GM12878 (cell line): ENCODE results near the gene BZW1. TPM values are rescaled to one million over a fixed set of nuclear protein-coding genes. Genes with fewer than 3 reads are reported as not detected.
A peak's percentile ranks its signal among the peaks of the same experiment; 100 is the strongest.

ENCODE experiments used
- EGR1 ChIP-seq, 2 experiments: IDR thresholded peaks; 1 replicate in 1 of 2; 2 replicates in 1 of 2; pipeline ENCODE4 v1.6.1; 2011 to 2012; ENCODE audit warnings: low read depth in 2 of 2, low read length in 2 of 2, borderline replicate concordance in 1 of 2, mild to moderate bottlenecking in 1 of 2, moderate library complexity in 1 of 2
- FOXK2 ChIP-seq: fragments of 450-650 bp; IDR thresholded peaks from 2 replicates; pipeline ENCODE4 v1.6.1; 2017; ENCODE audit warnings: mild to moderate bottlenecking, moderate library complexity
- HDAC2 ChIP-seq: fragments of 200-600 bp; sonication (generic); IDR thresholded peaks from 2 replicates; pipeline ENCODE4 v1.6.1; 2017
- IKZF1 ChIP-seq: fragments of 450-650 bp; conservative IDR thresholded peaks from 2 replicates; pipeline ENCODE4 v1.6.1; 2017; ENCODE audit warnings: antibody characterized with exemption, mild to moderate bottlenecking
- IRF4 ChIP-seq: IDR thresholded peaks from 2 replicates; pipeline ENCODE4 v1.6.1; 2011; ENCODE audit warnings: low read depth, low read length
- MYC ChIP-seq: IDR thresholded peaks from 2 replicates; pipeline ENCODE4 v1.6.1; 2011; ENCODE audit warnings: mild to moderate bottlenecking, low read length, moderate library complexity, inconsistent platforms; ENCODE audit not compliant: insufficient read depth, insufficient replicate concordance, insufficient read length, severe bottlenecking
- POU2F2 ChIP-seq: IDR thresholded peaks from 3 replicates; pipeline ENCODE4 v1.6.1; 2011; ENCODE audit warnings: low read depth, mild to moderate bottlenecking, low read length, borderline replicate concordance
- TCF12 ChIP-seq: IDR thresholded peaks from 2 replicates; pipeline ENCODE4 v1.6.1; 2011; ENCODE audit warnings: low read depth, mild to moderate bottlenecking, low read length
- polyA plus RNA-seq, 11 experiments: library from polyadenylated mRNA; depleted of rRNA in 4 of 11; unstranded in 6 of 11; stranded (reverse) in 5 of 11; fragments of >200 nt; fragmentation: Nextera tagmentation in 4 of 11; fragmentation: Illumina TruSeq in 1 of 11; extraction: Ambion mirVana in 4 of 11; extraction: Trizol in 1 of 11; gene quantifications; 1 replicate in 1 of 11; 2 replicates in 10 of 11; pipeline versions ENCODE4 v1.2.1 to v1.2.3, GENCODE V29; 2011 to 2016; ENCODE audit warnings: inconsistent platforms in 2 of 11, missing spikeins in 2 of 11, low read depth in 1 of 11
- total RNA-seq, 4 experiments: library from RNA; depleted of rRNA in 3 of 4; stranded (reverse); fragments of >200 nt in 3 of 4; fragmentation: Illumina TruSeq in 1 of 4; extraction: Trizol in 1 of 4; gene quantifications; 2 replicates each; pipeline versions ENCODE4 v1.2.1 to v1.2.3, GENCODE V29; 2013 to 2021
- TF ChIP-seq, protein P1 (sequence below): fragments of 450-650 bp; IDR thresholded peaks from 2 replicates; pipeline ENCODE4 v1.6.1; 2017; ENCODE audit warnings: low read depth, mild to moderate bottlenecking, moderate library complexity
- TF ChIP-seq, protein P2 (sequence below): fragments of 450-650 bp; IDR thresholded peaks from 2 replicates; pipeline ENCODE4 v1.6.1; 2018; ENCODE audit warnings: borderline replicate concordance, mild to moderate bottlenecking; ENCODE audit not compliant: partially characterized antibody
- TF ChIP-seq, protein P3 (sequence below): fragments of 450-650 bp; conservative IDR thresholded peaks from 2 replicates; pipeline ENCODE4 v1.6.1; 2017; ENCODE audit warnings: mild to moderate bottlenecking, moderate library complexity
- TF ChIP-seq, protein P4 (sequence below): fragments of 450-650 bp; IDR thresholded peaks from 2 replicates; pipeline ENCODE4 v1.6.1; 2017; ENCODE audit warnings: mild to moderate bottlenecking, low read depth, inconsistent platforms; ENCODE audit not compliant: poor library complexity, severe bottlenecking
- TF ChIP-seq, protein P5 (sequence below): fragments of 450-650 bp; IDR thresholded peaks from 2 replicates; pipeline ENCODE4 v1.6.1; 2017; ENCODE audit warnings: borderline replicate concordance

Gene BZW1
- total and polyA plus RNA-seq, 10 of the 15 experiments (the other 5 are each of a cell fraction or from before 2014, with no cell fraction given): 186 to 349 (median 269) TPM

DNA sequence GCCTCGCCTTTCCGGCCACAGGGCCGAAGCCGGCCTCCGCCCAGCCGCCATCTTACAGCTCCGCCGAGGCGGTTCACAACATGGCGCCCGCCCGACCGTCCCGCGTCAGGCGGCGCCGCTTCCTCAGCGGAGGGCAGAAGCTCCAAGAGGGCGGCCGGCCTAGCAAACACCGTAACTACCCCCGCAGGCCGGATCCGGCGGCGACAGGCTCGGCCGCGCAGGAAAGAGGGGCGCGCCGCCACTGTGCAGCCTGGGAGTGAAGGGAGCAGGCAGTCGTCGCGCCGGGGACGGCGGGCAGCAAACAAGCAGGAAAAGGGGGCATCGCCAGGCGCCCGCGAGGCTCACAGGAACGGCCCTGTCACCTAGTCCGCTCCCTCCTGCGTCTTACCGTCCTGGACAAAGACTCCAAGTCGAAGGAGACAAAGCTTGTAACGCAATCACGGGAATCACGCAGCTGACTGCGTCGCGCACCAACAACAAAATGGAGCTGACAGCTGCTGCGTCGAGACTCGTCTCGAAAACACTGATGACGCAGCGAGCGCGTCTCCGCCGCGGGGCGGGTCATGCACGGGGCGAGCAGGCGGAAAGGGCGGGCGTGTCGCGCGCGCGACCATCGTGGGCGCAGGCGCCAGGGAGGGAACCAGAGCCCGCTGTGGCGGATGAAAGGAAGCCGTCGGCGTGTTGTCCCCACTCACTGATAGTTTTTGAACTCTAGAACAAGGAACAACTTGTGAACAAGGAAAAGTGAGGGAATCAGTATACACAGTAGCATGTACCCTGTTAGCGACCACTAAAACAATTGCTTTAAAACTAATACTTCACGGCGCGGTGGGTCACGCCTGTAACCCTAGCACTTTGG is 52.7 kb downstream of the BZW1 start, which contains the start of gene CLK1 (continued):
- TF ChIP-seq, protein P1, sequence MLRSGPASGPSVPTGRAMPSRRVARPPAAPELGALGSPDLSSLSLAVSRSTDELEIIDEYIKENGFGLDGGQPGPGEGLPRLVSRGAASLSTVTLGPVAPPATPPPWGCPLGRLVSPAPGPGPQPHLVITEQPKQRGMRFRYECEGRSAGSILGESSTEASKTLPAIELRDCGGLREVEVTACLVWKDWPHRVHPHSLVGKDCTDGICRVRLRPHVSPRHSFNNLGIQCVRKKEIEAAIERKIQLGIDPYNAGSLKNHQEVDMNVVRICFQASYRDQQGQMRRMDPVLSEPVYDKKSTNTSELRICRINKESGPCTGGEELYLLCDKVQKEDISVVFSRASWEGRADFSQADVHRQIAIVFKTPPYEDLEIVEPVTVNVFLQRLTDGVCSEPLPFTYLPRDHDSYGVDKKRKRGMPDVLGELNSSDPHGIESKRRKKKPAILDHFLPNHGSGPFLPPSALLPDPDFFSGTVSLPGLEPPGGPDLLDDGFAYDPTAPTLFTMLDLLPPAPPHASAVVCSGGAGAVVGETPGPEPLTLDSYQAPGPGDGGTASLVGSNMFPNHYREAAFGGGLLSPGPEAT: peak; percentile 95
- TF ChIP-seq HDAC2 (no peak), TCF12 (peak; percentile 90), IKZF1 (peak; percentile 82), FOXK2 (0 out of 2 replicates have a peak, but pooled peaks have one; percentile 49), EGR1 (IDR thresholded peaks at IDR 0.05; ENCODE audit: borderline replicate concordance in 1 of 2, low read depth in 2 of 2, low read length in 2 of 2) (peak in 1 of 2 experiments; percentile 34; a peak in 1 of 3 replicates), MYC (peak; percentile 23), IRF4 (peak; percentile 34; the same call in 1 of the 2 replicates), POU2F2 (peak; percentile 83; the same call in 2 of the 3 replicates)
- TF ChIP-seq, protein P2, sequence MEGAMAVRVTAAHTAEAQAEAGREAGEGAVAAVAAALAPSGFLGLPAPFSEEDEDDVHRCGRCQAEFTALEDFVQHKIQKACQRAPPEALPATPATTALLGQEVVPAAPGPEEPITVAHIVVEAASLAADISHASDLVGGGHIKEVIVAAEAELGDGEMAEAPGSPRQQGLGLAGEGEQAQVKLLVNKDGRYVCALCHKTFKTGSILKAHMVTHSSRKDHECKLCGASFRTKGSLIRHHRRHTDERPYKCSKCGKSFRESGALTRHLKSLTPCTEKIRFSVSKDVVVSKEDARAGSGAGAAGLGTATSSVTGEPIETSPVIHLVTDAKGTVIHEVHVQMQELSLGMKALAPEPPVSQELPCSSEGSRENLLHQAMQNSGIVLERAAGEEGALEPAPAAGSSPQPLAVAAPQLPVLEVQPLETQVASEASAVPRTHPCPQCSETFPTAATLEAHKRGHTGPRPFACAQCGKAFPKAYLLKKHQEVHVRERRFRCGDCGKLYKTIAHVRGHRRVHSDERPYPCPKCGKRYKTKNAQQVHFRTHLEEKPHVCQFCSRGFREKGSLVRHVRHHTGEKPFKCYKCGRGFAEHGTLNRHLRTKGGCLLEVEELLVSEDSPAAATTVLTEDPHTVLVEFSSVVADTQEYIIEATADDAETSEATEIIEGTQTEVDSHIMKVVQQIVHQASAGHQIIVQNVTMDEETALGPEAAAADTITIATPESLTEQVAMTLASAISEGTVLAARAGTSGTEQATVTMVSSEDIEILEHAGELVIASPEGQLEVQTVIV: peak; percentile 15
- TF ChIP-seq, protein P3, sequence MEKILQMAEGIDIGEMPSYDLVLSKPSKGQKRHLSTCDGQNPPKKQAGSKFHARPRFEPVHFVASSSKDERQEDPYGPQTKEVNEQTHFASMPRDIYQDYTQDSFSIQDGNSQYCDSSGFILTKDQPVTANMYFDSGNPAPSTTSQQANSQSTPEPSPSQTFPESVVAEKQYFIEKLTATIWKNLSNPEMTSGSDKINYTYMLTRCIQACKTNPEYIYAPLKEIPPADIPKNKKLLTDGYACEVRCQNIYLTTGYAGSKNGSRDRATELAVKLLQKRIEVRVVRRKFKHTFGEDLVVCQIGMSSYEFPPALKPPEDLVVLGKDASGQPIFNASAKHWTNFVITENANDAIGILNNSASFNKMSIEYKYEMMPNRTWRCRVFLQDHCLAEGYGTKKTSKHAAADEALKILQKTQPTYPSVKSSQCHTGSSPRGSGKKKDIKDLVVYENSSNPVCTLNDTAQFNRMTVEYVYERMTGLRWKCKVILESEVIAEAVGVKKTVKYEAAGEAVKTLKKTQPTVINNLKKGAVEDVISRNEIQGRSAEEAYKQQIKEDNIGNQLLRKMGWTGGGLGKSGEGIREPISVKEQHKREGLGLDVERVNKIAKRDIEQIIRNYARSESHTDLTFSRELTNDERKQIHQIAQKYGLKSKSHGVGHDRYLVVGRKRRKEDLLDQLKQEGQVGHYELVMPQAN: peak; percentile 85
- TF ChIP-seq, protein P4, sequence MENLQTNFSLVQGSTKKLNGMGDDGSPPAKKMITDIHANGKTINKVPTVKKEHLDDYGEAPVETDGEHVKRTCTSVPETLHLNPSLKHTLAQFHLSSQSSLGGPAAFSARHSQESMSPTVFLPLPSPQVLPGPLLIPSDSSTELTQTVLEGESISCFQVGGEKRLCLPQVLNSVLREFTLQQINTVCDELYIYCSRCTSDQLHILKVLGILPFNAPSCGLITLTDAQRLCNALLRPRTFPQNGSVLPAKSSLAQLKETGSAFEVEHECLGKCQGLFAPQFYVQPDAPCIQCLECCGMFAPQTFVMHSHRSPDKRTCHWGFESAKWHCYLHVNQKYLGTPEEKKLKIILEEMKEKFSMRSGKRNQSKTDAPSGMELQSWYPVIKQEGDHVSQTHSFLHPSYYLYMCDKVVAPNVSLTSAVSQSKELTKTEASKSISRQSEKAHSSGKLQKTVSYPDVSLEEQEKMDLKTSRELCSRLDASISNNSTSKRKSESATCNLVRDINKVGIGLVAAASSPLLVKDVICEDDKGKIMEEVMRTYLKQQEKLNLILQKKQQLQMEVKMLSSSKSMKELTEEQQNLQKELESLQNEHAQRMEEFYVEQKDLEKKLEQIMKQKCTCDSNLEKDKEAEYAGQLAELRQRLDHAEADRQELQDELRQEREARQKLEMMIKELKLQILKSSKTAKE: no peak
- TF ChIP-seq, protein P5, sequence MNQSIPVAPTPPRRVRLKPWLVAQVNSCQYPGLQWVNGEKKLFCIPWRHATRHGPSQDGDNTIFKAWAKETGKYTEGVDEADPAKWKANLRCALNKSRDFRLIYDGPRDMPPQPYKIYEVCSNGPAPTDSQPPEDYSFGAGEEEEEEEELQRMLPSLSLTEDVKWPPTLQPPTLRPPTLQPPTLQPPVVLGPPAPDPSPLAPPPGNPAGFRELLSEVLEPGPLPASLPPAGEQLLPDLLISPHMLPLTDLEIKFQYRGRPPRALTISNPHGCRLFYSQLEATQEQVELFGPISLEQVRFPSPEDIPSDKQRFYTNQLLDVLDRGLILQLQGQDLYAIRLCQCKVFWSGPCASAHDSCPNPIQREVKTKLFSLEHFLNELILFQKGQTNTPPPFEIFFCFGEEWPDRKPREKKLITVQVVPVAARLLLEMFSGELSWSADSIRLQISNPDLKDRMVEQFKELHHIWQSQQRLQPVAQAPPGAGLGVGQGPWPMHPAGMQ: no peak
